ENCODE measurements around the gene ELMO3.

The ELMO3 gene

DNA sequence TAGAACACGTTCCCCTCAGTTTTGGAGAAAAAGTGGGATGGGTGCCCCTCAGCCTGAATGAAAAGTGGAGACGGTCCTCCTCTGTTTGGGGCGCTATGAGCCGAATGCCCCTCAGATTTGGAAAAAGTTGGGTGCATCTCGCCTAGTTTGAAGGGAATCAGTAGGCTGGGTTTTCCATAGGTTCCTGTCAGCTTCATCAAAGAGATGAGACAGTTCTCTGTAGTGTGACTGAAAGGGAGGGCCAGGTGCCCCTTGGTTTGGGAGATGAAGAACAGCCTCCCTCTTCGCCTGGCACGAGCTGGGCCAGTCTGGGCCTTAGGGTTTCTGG, 49.1 kb downstream of the ELMO3 start:
- no peak for DNase-seq (ENCODE audit: extremely low read depth, insufficient read length)
- TF ChIP-seq, protein P1, sequence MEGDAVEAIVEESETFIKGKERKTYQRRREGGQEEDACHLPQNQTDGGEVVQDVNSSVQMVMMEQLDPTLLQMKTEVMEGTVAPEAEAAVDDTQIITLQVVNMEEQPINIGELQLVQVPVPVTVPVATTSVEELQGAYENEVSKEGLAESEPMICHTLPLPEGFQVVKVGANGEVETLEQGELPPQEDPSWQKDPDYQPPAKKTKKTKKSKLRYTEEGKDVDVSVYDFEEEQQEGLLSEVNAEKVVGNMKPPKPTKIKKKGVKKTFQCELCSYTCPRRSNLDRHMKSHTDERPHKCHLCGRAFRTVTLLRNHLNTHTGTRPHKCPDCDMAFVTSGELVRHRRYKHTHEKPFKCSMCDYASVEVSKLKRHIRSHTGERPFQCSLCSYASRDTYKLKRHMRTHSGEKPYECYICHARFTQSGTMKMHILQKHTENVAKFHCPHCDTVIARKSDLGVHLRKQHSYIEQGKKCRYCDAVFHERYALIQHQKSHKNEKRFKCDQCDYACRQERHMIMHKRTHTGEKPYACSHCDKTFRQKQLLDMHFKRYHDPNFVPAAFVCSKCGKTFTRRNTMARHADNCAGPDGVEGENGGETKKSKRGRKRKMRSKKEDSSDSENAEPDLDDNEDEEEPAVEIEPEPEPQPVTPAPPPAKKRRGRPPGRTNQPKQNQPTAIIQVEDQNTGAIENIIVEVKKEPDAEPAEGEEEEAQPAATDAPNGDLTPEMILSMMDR (IDR thresholded peaks at IDR 0.05; ENCODE audit: insufficient read depth, low read length, poor library complexity, severe bottlenecking) = no peak
- Histone ChIP-seq H3K27me3 (replicated peaks; ENCODE audit: control insufficient read depth, insufficient read depth, low read length) (no peaks in the 10 kb centered on the region), H3K36me3 (ENCODE audit: control insufficient read depth, insufficient read depth, low read length) (no peaks in the 10 kb centered on the region; the same call in 1 of the 2 replicates), H3K4me3 (replicated peaks; ENCODE audit: low read depth, low read length) (peak overlapping the region; percentile 51)

DNA sequence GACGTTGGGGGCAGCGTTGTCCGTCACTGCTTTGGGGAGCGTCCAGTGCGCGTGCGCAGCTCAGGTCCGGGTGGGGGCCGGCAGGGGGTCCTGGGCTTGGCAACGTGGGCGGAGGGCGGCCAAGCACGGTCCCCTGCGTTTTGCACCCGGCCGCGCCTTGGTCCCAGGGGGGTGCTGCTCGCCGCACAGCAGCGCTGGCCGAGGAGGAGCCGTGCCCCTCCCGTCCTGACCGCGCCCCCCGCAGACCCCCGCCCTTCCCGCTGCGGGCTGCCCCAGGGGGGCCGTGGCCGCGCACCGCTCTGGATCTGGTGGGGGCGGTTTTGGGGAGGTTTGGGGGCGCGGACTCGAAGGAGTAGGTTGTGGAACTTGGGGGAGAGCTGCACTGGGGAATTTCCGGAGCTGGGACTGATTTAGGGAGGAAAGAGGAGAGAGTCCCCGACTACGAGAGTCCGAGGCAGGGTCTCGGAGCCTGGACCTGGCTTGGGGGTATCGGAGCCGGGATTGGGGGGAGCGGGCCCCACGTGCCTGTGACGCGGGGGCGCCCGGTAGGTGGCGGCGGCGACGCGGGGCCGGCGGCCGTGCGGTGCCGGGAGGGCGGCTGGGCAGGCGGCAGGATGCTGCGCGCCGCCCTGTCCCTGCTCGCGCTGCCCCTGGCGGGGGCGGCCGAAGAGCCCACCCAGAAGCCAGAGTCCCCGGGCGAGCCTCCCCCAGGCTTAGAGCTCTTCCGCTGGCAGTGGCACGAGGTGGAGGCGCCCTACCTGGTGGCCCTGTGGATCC, 49.7 kb downstream of the ELMO3 start, which contains the start of gene SLC9A5:
SLC9A5 (plus strand) TSS at position 579 of the 777 bp plus-strand sequence; CDS start at position 615, 36 bp downstream.
- no peaks in the 10 kb centered on the region for H3K27me3 ChIP-seq (replicated peaks; ENCODE audit: control insufficient read depth, insufficient read depth, low read length)
- H3K4me3 ChIP-seq (replicated peaks; ENCODE audit: low read depth, low read length) = peak within 1 kb of the TSS; percentile 51
- DNase-seq (ENCODE audit: extremely low read depth, insufficient read length) = peak; percentile 69
- no peaks in the 10 kb centered on the region; the same call in 1 of the 2 replicates for H3K36me3 ChIP-seq (ENCODE audit: control insufficient read depth, insufficient read depth, low read length)
- TF ChIP-seq, protein P1 (IDR thresholded peaks at IDR 0.05; ENCODE audit: insufficient read depth, low read length, poor library complexity, severe bottlenecking) = no peak

DNA sequence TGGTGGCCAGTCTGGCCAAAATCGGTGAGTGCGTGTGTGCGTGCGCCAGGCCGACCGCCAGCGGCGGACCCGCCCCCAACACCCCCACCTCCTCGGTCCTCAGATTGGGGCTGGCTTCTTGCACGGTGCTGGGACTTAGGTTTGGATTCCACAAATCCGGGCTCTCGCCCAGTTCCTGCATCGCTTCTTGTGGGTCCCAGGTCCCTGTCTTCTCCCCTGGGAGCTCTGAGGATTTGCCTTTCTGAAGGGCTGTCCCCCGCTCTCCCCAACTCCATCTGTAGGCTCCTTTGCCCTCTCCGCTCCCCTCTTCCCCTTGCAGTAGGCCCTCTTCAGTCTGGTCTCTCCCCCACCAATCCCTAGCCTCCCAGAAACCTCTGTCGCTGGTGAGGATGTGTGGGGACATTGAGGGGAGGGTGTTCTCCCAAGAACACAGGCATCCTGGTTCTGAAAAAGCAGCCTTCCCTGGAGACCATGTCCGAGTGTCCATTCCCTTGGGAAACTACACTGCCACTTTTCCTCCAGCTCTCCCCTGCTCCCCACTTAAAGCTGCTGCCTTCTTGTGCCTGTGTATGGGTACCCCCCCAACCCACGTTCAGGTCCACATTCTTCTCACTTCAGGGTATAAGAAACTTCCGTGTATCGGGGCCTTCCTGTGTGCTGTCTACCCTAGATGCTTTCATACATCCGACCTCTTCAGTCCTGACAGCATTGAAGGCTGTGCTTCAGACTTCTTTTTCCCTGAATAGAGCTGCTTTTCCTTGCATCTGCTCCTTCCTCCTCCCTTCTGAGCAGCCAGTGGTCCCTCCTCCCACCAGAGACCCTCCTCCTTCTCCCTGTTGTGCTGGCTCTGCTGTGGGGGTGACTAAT, 50.5 kb downstream of the ELMO3 start:
- TF ChIP-seq, protein P1 (IDR thresholded peaks at IDR 0.05; ENCODE audit: insufficient read depth, low read length, poor library complexity, severe bottlenecking) = no peak
- Histone ChIP-seq H3K4me3 (replicated peaks; ENCODE audit: low read depth, low read length) (peak overlapping the region; percentile 51), H3K27me3 (replicated peaks; ENCODE audit: control insufficient read depth, insufficient read depth, low read length) (no peaks in the 10 kb centered on the region), H3K36me3 (ENCODE audit: control insufficient read depth, insufficient read depth, low read length) (no peaks in the 10 kb centered on the region; the same call in 1 of the 2 replicates)
- no peak for DNase-seq (ENCODE audit: extremely low read depth, insufficient read length)

DNA sequence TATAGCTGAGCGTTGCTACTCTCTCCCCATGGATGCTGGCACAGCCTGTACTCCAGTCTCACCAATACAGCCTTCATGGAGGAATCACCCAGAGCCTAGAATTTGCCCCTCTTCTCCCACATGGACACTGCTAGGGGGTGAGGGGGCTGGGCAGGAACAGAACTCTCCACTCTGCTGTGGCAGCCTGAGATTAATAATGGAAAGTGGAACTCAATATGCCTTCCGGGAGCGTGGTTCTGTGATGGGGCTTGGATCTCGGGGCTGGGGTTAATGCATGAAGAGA, 51.1 kb downstream of the ELMO3 start:
- Histone ChIP-seq H3K27me3 (replicated peaks; ENCODE audit: control insufficient read depth, insufficient read depth, low read length) (no peaks in the 10 kb centered on the region), H3K36me3 (ENCODE audit: control insufficient read depth, insufficient read depth, low read length) (no peaks in the 10 kb centered on the region; the same call in 1 of the 2 replicates), H3K4me3 (replicated peaks; ENCODE audit: low read depth, low read length) (no peak overlapping the region)
- DNase-seq (ENCODE audit: extremely low read depth, insufficient read length) = no peak
- TF ChIP-seq, protein P1 (IDR thresholded peaks at IDR 0.05; ENCODE audit: insufficient read depth, low read length, poor library complexity, severe bottlenecking) = no peak

DNA sequence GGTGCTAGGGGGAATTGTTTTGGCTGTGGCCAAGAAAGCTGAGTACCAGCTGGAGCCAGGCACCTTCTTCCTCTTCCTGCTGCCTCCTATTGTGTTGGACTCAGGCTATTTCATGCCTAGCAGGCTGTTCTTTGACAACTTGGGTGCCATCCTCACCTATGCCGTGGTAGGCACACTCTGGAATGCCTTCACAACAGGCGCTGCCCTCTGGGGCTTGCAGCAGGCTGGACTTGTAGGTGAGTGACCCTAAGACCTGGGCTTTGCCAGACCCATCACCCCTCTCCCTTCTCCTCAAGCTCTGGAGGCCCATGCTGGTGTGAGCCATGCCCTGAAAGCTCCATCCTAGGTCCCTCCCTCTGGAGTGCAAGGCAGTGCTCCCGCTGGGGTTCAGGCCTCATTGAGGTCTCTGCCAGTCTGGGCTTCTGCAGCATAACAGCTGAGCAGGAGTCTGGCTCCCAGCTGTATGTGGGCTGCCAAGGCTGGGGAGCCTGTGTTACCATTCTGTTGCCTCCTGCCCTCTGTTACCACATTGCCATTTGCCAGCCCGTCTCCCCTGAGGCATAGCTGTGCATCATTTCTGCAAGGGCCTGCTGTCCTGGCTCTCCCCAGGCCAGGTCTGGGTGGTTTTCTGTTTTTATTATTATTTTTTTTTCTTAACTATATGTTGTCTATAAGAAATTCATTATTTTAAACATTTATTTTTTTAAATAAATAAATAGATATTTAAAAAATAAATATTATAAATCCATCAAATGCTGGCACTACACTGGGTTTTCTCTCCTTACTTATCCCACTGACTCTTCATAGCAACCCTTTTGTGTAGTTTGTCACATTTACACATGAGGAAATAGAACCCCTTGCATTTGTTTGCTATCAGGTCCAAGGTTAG, 53.9 kb downstream of the ELMO3 start:
- Histone ChIP-seq H3K27me3 (replicated peaks; ENCODE audit: control insufficient read depth, insufficient read depth, low read length) (no peaks in the 10 kb centered on the region), H3K36me3 (ENCODE audit: control insufficient read depth, insufficient read depth, low read length) (no peaks in the 10 kb centered on the region; the same call in 1 of the 2 replicates), H3K4me3 (replicated peaks; ENCODE audit: low read depth, low read length) (no peak overlapping the region)
- no peak for DNase-seq (ENCODE audit: extremely low read depth, insufficient read length)
- TF ChIP-seq, protein P1 (IDR thresholded peaks at IDR 0.05; ENCODE audit: insufficient read depth, low read length, poor library complexity, severe bottlenecking) = no peak
